NT2/D1 (cell line): Measurements from ENCODE around the gene SLC9A1.

Experiments
- SUZ12 ChIP-seq: IDR thresholded peaks from 2 replicates; pipeline ENCODE4 v1.6.1; 2011; ENCODE audit not compliant: insufficient read length, insufficient read depth; ENCODE audit errors: extremely low read depth
- YY1 ChIP-seq: IDR thresholded peaks from 2 replicates; pipeline ENCODE4 v1.6.1; 2011; ENCODE audit not compliant: insufficient read length, insufficient read depth
- ZNF274 ChIP-seq: IDR thresholded peaks from 2 replicates; pipeline ENCODE4 v1.6.1; 2011; ENCODE audit warnings: mild to moderate bottlenecking, low read depth, low read length

- no peak for TF ChIP-seq ZNF274
- TF ChIP-seq YY1 = no peak
- TF ChIP-seq SUZ12 = no peak
Measured at GRCh38 chr1:27166351-27166802, 11.5 kb upstream of the SLC9A1 start.
